Keratinocyte (primary cell): Measurements from ENCODE around the gene COMMD6. TPM values are rescaled to one million over a fixed set of nuclear protein-coding genes. Genes with fewer than 3 reads are reported as not detected.

Source experiments
- DNase-seq: peaks from one replicate; pipeline ENCODE4 v3.0.0-alpha.2; 2011; ENCODE audit warnings: low read depth, missing footprints, low spot score
- FAIRE-seq: peaks from 2 replicates; lab custom pipeline; 2011; peaks lifted over from hg19 to GRCh38; lab: Jason Lieb, UNC
- H2AFZ ChIP-seq: 2 replicates; pipeline ENCODE4 v1.6.0; 2012; ENCODE audit warnings: low read length, control low read depth, inconsistent platforms; ENCODE audit not compliant: control insufficient read depth
- H3K27ac ChIP-seq: 2 replicates; pipeline ENCODE4 v1.5.1; 2011; ENCODE audit warnings: low read length; ENCODE audit not compliant: control insufficient read depth, insufficient read depth
- H3K27me3 ChIP-seq: 3 replicates; pipeline ENCODE4 v1.6.0; 2011; ENCODE audit warnings: low read length; ENCODE audit not compliant: control insufficient read depth, insufficient read depth; ENCODE audit errors: extremely low read depth
- H3K36me3 ChIP-seq, 2 experiments: 2 replicates in 1 of 2; 3 replicates in 1 of 2; pipeline ENCODE4 v1.5.1; 2011; ENCODE audit warnings: low read length in 2 of 2, mild to moderate bottlenecking in 1 of 2; ENCODE audit not compliant: control insufficient read depth in 2 of 2, insufficient read depth in 2 of 2; ENCODE audit errors: extremely low read depth in 1 of 2
- H3K4me1 ChIP-seq: 3 replicates; pipeline ENCODE4 v1.5.1; 2011; ENCODE audit warnings: low read length; ENCODE audit not compliant: control insufficient read depth, insufficient read depth; ENCODE audit errors: extremely low read depth
- H3K4me2 ChIP-seq: 3 replicates; pipeline ENCODE4 v1.6.0; 2011; ENCODE audit warnings: low read depth, low read length; ENCODE audit not compliant: control insufficient read depth, insufficient read depth; ENCODE audit errors: extremely low read depth
- H3K4me3 ChIP-seq, 3 experiments: fragments of 200-600 bp in 1 of 3; sonication (generic) in 1 of 3; 2 replicates in 2 of 3; 3 replicates in 1 of 3; pipeline ENCODE4 v1.5.1; 2011 to 2016; ENCODE audit warnings: low read length in 3 of 3, mild to moderate bottlenecking in 3 of 3, control low read depth in 2 of 3, inconsistent platforms in 1 of 3, low read depth in 1 of 3, mixed read lengths in 1 of 3, mixed run types in 1 of 3, moderate library complexity in 1 of 3; ENCODE audit not compliant: control insufficient read depth in 2 of 3, insufficient read depth in 2 of 3; ENCODE audit errors: extremely low read depth in 1 of 3
- H3K79me2 ChIP-seq: 2 replicates; pipeline ENCODE4 v1.6.0; 2012; ENCODE audit warnings: low read length; ENCODE audit not compliant: control insufficient read depth, insufficient read depth
- H3K9ac ChIP-seq: 3 replicates; pipeline ENCODE4 v1.6.0; 2011; ENCODE audit warnings: low read length; ENCODE audit not compliant: control insufficient read depth, insufficient read depth; ENCODE audit errors: extremely low read depth
- H3K9me1 ChIP-seq: 3 replicates; pipeline ENCODE4 v1.6.0; 2011; ENCODE audit warnings: low read length; ENCODE audit not compliant: control insufficient read depth, insufficient read depth; ENCODE audit errors: extremely low read depth
- H3K9me3 ChIP-seq: 2 replicates; pipeline ENCODE4 v1.5.1; 2012; ENCODE audit warnings: low read depth, low read length; ENCODE audit not compliant: control insufficient read depth
- H4K20me1 ChIP-seq: 3 replicates; pipeline ENCODE4 v1.6.0; 2011; ENCODE audit warnings: low read length; ENCODE audit not compliant: control insufficient read depth, insufficient read depth; ENCODE audit errors: extremely low read depth
- EZH2 ChIP-seq: IDR thresholded peaks from one replicate; pipeline ENCODE4 v1.6.1; 2012; ENCODE audit warnings: inconsistent platforms, mild to moderate bottlenecking, low read length, moderate library complexity
- dilution Hi-C: fragments of 300-500 bp; cut with MboI; formaldehyde crosslinking; loops from one replicate; pipeline ENCODE4 v1.7.0; 2020; ENCODE audit warnings: low sequenced_read_pairs; ENCODE audit not compliant: extremely low pct_ligation_motif_present
- polyA plus RNA-seq, 5 experiments: library from polyadenylated mRNA; depleted of rRNA in 3 of 5; stranded (reverse) in 3 of 5; stranded (forward) in 1 of 5; unstranded in 1 of 5; fragments of >200 nt; gene quantifications; 1 replicate in 1 of 5; 2 replicates in 3 of 5; 3 replicates in 1 of 5; pipeline versions ENCODE4 v1.2.1 to v1.2.3, GENCODE V29; 2011 to 2012; ENCODE audit warnings: missing spikeins in 2 of 5, low read depth in 1 of 5, low replicate concordance in 1 of 5
- TF ChIP-seq, protein P1 (sequence below), 3 experiments: IDR thresholded peaks in 1 of 3; conservative IDR thresholded peaks in 1 of 3; optimal IDR thresholded peaks in 1 of 3; 2 replicates in 2 of 3; 3 replicates in 1 of 3; pipeline versions ENCODE3 to v1.5.1; 2011; ENCODE audit warnings: low read length in 3 of 3, mild to moderate bottlenecking in 3 of 3, moderate library complexity in 2 of 3, control low read depth in 1 of 3, inconsistent platforms in 1 of 3; ENCODE audit not compliant: insufficient read depth in 2 of 3; ENCODE audit errors: extremely low read depth in 1 of 3

The COMMD6 gene
- polyA plus RNA-seq, 1 donor (not counting 4 experiments of a cell fraction or from before 2014, with no cell fraction given): 403 TPM

DNA sequence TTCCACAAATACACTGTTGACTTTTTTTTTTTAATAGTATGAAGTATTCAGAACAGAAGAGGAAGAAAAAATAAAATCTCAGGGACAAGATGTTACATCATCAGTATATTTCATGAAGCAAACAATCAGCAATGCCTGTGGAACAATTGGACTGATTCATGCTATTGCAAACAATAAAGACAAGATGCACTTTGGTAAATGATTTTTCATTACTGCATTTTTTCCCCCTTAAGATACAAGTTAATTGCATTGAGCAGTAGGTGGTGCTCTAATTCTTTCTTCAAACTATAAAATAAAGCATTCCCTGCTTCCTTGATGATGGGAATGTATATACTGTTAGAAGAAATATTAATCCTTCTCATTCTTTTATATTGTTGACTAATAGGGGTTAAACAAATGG lies 29.0 kb upstream of the COMMD6 start:
- Histone ChIP-seq H3K27ac (no peak overlapping the region), H3K9me1 (no peaks in the 10 kb centered on the region), H3K4me3 (no peak overlapping the region), H2AFZ (no peak overlapping the region), H3K4me1 (peaks cover 11% of the 10 kb centered on the region), H3K9ac (no peak overlapping the region), H3K4me2 (no peak overlapping the region), H3K79me2 (no peaks in the 10 kb centered on the region), H3K27me3 (no peaks in the 10 kb centered on the region), H4K20me1 (no peaks in the 10 kb centered on the region), H3K9me3 (no peaks in the 10 kb centered on the region), H3K36me3 (peaks cover 6 to 14% of the 10 kb centered on the region in 2 experiments)
- DNase-seq (no peak), FAIRE-seq (no peak)
- dilution Hi-C loops: no loop called here
- no peak for TF ChIP-seq EZH2
- TF ChIP-seq, protein P1, sequence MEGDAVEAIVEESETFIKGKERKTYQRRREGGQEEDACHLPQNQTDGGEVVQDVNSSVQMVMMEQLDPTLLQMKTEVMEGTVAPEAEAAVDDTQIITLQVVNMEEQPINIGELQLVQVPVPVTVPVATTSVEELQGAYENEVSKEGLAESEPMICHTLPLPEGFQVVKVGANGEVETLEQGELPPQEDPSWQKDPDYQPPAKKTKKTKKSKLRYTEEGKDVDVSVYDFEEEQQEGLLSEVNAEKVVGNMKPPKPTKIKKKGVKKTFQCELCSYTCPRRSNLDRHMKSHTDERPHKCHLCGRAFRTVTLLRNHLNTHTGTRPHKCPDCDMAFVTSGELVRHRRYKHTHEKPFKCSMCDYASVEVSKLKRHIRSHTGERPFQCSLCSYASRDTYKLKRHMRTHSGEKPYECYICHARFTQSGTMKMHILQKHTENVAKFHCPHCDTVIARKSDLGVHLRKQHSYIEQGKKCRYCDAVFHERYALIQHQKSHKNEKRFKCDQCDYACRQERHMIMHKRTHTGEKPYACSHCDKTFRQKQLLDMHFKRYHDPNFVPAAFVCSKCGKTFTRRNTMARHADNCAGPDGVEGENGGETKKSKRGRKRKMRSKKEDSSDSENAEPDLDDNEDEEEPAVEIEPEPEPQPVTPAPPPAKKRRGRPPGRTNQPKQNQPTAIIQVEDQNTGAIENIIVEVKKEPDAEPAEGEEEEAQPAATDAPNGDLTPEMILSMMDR (optimal IDR thresholded peaks at IDR 0.05 in 1 of 3, IDR thresholded peaks at IDR 0.05 in 1 of 3, conservative IDR thresholded peaks at IDR 0.05 in 1 of 3; ENCODE audit: extremely low read depth in 1 of 3, insufficient read depth in 2 of 3, low read length in 3 of 3): no peak

DNA sequence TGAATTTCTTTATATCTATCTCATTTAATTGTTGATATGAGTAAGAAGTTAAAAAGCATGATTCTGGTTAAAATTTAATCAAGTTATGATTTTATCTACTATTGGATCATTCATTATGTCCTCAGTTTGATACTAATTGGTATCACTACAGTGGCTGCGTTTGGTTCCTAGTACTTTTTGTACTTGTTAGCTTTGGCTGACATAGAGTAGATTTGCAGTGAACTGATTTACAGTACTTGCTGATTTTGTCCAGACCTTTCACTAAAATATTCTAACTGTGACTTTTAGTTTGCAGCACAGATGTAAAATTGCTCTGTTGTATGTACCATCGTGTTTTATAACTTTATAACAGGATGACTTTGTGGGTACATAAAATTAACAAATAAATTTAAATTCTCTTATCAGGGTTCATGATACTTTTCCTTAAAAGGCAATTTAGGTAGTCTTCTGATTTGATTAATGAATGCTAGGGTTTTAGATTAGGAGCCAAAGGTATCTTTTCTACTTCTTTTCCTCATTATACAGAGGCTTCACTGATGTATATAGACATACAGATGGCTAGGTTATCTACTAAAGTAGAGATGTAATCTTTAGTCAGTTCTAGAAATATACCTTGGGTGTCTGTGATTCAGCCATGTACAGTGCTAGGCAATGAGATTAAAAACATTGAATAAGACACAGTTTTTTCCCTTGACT lies 20.7 kb upstream of the COMMD6 start:
- no peaks in the 10 kb centered on the region for H3K9me3 ChIP-seq
- no peak overlapping the region for H3K27ac ChIP-seq
- H3K4me3 ChIP-seq: no peak overlapping the region
- no peak overlapping the region for H2AFZ ChIP-seq
- DNase-seq (no peak), FAIRE-seq (no peak)
- no peaks in the 10 kb centered on the region for H4K20me1 ChIP-seq
- peaks cover 2% of the 10 kb centered on the region for H3K9me1 ChIP-seq
- H3K9ac ChIP-seq: no peak overlapping the region
- TF ChIP-seq EZH2: no peak
- TF ChIP-seq, protein P1 (optimal IDR thresholded peaks at IDR 0.05 in 1 of 3, IDR thresholded peaks at IDR 0.05 in 1 of 3, conservative IDR thresholded peaks at IDR 0.05 in 1 of 3; ENCODE audit: extremely low read depth in 1 of 3, insufficient read depth in 2 of 3, low read length in 3 of 3): no peak
- no peak overlapping the region for H3K4me2 ChIP-seq
- peaks cover 47% of the 10 kb centered on the region for H3K79me2 ChIP-seq
- H3K36me3 ChIP-seq: peaks cover 1 to 18% of the 10 kb centered on the region in 2 experiments
- H3K27me3 ChIP-seq: no peaks in the 10 kb centered on the region
- no peaks in the 10 kb centered on the region for H3K4me1 ChIP-seq
- dilution Hi-C loops: no loop called here
